ENCODE results near the gene MAP3K6.

GRCh38 chr1:27400082-27400962 is 33.6 kb upstream of the MAP3K6 start:
- no peak for TF ChIP-seq CTCF (IDR thresholded peaks at IDR 0.05)
- TF ChIP-seq POLR2A (IDR thresholded peaks at IDR 0.05) = no peak
- TF ChIP-seq EP300 (IDR thresholded peaks at IDR 0.05) = no peak
